Astrocyte (in vitro differentiated cells and primary cell): ENCODE results near the gene ANKRD33B. TPM values are rescaled to one million over a fixed set of nuclear protein-coding genes. Genes with fewer than 3 reads are reported as not detected.

ENCODE experiments used
- DNase-seq: peaks from one replicate; pipeline ENCODE4 v3.0.0-alpha.2; 2010; ENCODE audit warnings: low read depth
- FAIRE-seq: peaks from 2 replicates; lab custom pipeline; 2011; peaks lifted over from hg19 to GRCh38; lab: Jason Lieb, UNC
- H2AFZ ChIP-seq: 2 replicates; pipeline ENCODE4 v1.6.0; 2012; ENCODE audit warnings: low read depth, low read length, inconsistent platforms
- H3K27ac ChIP-seq: 2 replicates; pipeline ENCODE4 v1.5.1; 2011; ENCODE audit warnings: low read depth, low read length, inconsistent platforms
- H3K27me3 ChIP-seq: 2 replicates; pipeline ENCODE4 v1.6.0; 2011; ENCODE audit warnings: low read length, inconsistent platforms; ENCODE audit not compliant: insufficient read depth
- H3K36me3 ChIP-seq: 2 replicates; pipeline ENCODE4 v1.5.1; 2011; ENCODE audit warnings: low read length, inconsistent platforms; ENCODE audit not compliant: insufficient read depth
- H3K4me1 ChIP-seq: 2 replicates; pipeline ENCODE4 v1.5.1; 2011; ENCODE audit warnings: low read length, inconsistent platforms; ENCODE audit not compliant: insufficient read depth
- H3K4me2 ChIP-seq: 2 replicates; pipeline ENCODE4 v1.6.0; 2012; ENCODE audit warnings: low read length, inconsistent platforms
- H3K4me3 ChIP-seq: 2 replicates; pipeline ENCODE4 v1.5.1; 2011; ENCODE audit warnings: low read depth, mild to moderate bottlenecking, low read length, inconsistent platforms; ENCODE audit not compliant: insufficient read depth
- H3K79me2 ChIP-seq: 2 replicates; pipeline ENCODE4 v1.6.0; 2012; ENCODE audit warnings: mild to moderate bottlenecking, low read length, inconsistent platforms; ENCODE audit not compliant: insufficient read depth
- H3K9ac ChIP-seq: 2 replicates; pipeline ENCODE4 v1.6.0; 2012; ENCODE audit warnings: mild to moderate bottlenecking, low read length, inconsistent platforms
- H3K9me3 ChIP-seq: 2 replicates; pipeline ENCODE4 v1.5.1; 2012; ENCODE audit warnings: low read depth, mild to moderate bottlenecking, low read length, inconsistent platforms; ENCODE audit not compliant: insufficient read depth
- H4K20me1 ChIP-seq: 2 replicates; pipeline ENCODE4 v1.6.0; 2012; ENCODE audit warnings: low read length, inconsistent platforms; ENCODE audit not compliant: insufficient read depth
- H3K27ac Mint-ChIP-seq: one replicate; pipeline ENCODE4 v1.8.0; 2021; ENCODE audit warnings: mild to moderate bottlenecking, mixed read lengths; ENCODE audit not compliant: unreplicated experiment
- H3K27me3 Mint-ChIP-seq: one replicate; pipeline ENCODE4 v1.8.0; 2021; ENCODE audit warnings: low read depth, mixed read lengths; ENCODE audit not compliant: unreplicated experiment
- H3K36me3 Mint-ChIP-seq: one replicate; pipeline ENCODE4 v1.8.0; 2021; ENCODE audit warnings: low read depth, mixed read lengths; ENCODE audit not compliant: unreplicated experiment
- H3K4me1 Mint-ChIP-seq: one replicate; pipeline ENCODE4 v1.8.0; 2021; ENCODE audit warnings: low read depth, mixed read lengths; ENCODE audit not compliant: unreplicated experiment
- H3K4me3 Mint-ChIP-seq: one replicate; pipeline ENCODE4 v1.8.0; 2021; ENCODE audit warnings: mild to moderate bottlenecking, moderate library complexity, mixed read lengths; ENCODE audit not compliant: unreplicated experiment
- H3K9me3 Mint-ChIP-seq: one replicate; pipeline ENCODE4 v1.8.0; 2021; ENCODE audit warnings: mild to moderate bottlenecking, mixed read lengths; ENCODE audit not compliant: unreplicated experiment
- CTCF ChIP-seq: IDR thresholded peaks from 2 replicates; pipeline ENCODE4 v1.5.1; 2011; ENCODE audit warnings: low read depth, mild to moderate bottlenecking, inconsistent platforms, low read length, moderate library complexity; ENCODE audit not compliant: insufficient read depth
- EZH2 ChIP-seq: IDR thresholded peaks from 2 replicates; pipeline ENCODE4 v1.6.1; 2012; ENCODE audit warnings: mild to moderate bottlenecking, low read length, inconsistent platforms; ENCODE audit not compliant: insufficient read depth
- total RNA-seq: library from RNA; stranded (reverse); gene quantifications from 2 replicates; pipeline ENCODE4 v1.2.1, GENCODE V29; 2021

The ANKRD33B gene
- total RNA-seq, 1 donor from 2014 or later = 22.7 TPM

GRCh38 chr5:10653043-10653442 lies 89.2 kb downstream of the ANKRD33B start:
- H3K9me3 ChIP-seq = no peaks in the 10 kb centered on the region
- H3K4me3 ChIP-seq = no peak overlapping the region
- H3K36me3 Mint-ChIP-seq = peaks cover 32% of the 10 kb centered on the region
- H3K79me2 ChIP-seq = no peaks in the 10 kb centered on the region
- no peak overlapping the region for H3K27ac Mint-ChIP-seq
- peaks cover 1% of the 10 kb centered on the region for H3K4me1 Mint-ChIP-seq
- no peak overlapping the region for H3K9ac ChIP-seq
- peaks cover 9% of the 10 kb centered on the region for H4K20me1 ChIP-seq
- no peaks in the 10 kb centered on the region for H3K9me3 Mint-ChIP-seq
- no peaks in the 10 kb centered on the region for H3K27me3 Mint-ChIP-seq
- peaks cover 3% of the 10 kb centered on the region for H3K4me1 ChIP-seq
- H2AFZ ChIP-seq = no peak overlapping the region
- H3K36me3 ChIP-seq = no peaks in the 10 kb centered on the region
- H3K4me3 Mint-ChIP-seq = no peak overlapping the region
- no peak overlapping the region for H3K4me2 ChIP-seq
- no peaks in the 10 kb centered on the region for H3K27me3 ChIP-seq
- no peak overlapping the region for H3K27ac ChIP-seq
- DNase-seq = no peak
- TF ChIP-seq EZH2 (no peak), CTCF (no peak)
- FAIRE-seq = no peak

- Histone ChIP-seq H3K9ac (no peak overlapping the region), H3K27me3 (no peaks in the 10 kb centered on the region), H3K4me2 (no peak overlapping the region), H3K4me3 (no peak overlapping the region), H3K4me1 (peaks cover 3% of the 10 kb centered on the region), H3K27ac (no peak overlapping the region), H3K9me3 (no peaks in the 10 kb centered on the region), H4K20me1 (peaks cover 8% of the 10 kb centered on the region), H2AFZ (no peak overlapping the region), H3K36me3 (no peaks in the 10 kb centered on the region), H3K79me2 (no peaks in the 10 kb centered on the region)
- TF ChIP-seq EZH2 (no peak), CTCF (no peak)
- Mint-ChIP-seq H3K9me3 (no peaks in the 10 kb centered on the region), H3K27ac (no peak overlapping the region), H3K27me3 (no peaks in the 10 kb centered on the region), H3K4me1 (peaks cover 1% of the 10 kb centered on the region), H3K36me3 (peaks cover 32% of the 10 kb centered on the region), H3K4me3 (no peak overlapping the region)
- DNase-seq = no peak
- FAIRE-seq = no peak
Measured at GRCh38 chr5:10653751-10654400, 90.0 kb downstream of the ANKRD33B start.

- no peak overlapping the region for H3K27ac ChIP-seq
- no peak for TF ChIP-seq CTCF
- no peak for TF ChIP-seq EZH2
- H3K9me3 ChIP-seq = no peaks in the 10 kb centered on the region
- FAIRE-seq = no peak
- H3K27me3 ChIP-seq = no peaks in the 10 kb centered on the region
- Mint-ChIP-seq H3K27ac (no peak overlapping the region), H3K27me3 (peaks cover under 1% of the 10 kb centered on the region), H3K9me3 (no peaks in the 10 kb centered on the region), H3K4me3 (no peak overlapping the region), H3K4me1 (peaks cover 1% of the 10 kb centered on the region), H3K36me3 (peaks cover 32% of the 10 kb centered on the region)
- no peak overlapping the region for H3K4me3 ChIP-seq
- H2AFZ ChIP-seq = no peak overlapping the region
- peak overlapping the region; percentile 39 for H3K4me2 ChIP-seq
- peaks cover 8% of the 10 kb centered on the region for H4K20me1 ChIP-seq
- DNase-seq = no peak
- no peaks in the 10 kb centered on the region for H3K36me3 ChIP-seq
- H3K4me1 ChIP-seq = peaks cover 3% of the 10 kb centered on the region
- H3K9ac ChIP-seq = no peak overlapping the region
- H3K79me2 ChIP-seq = no peaks in the 10 kb centered on the region
Measured at GRCh38 chr5:10654566-10654965, 90.7 kb downstream of the ANKRD33B start.
